SK-N-SH (cell line): ENCODE data around the gene GMPPA.

ENCODE experiments used
- ELF1 ChIP-seq: IDR thresholded peaks from 2 replicates; pipeline ENCODE4 v1.4.0; 2012
- EP300 ChIP-seq, 2 experiments: IDR thresholded peaks; 2 replicates each; pipeline versions ENCODE4 v1.4.0 to v1.6.1; 2012; ENCODE audit warnings: borderline replicate concordance in 1 of 2, low read depth in 1 of 2, low read length in 1 of 2
- FOXM1 ChIP-seq: IDR thresholded peaks from 2 replicates; pipeline ENCODE4 v1.4.0; 2012; ENCODE audit warnings: low read depth, mild to moderate bottlenecking
- POLR2AphosphoS5 ChIP-seq: IDR thresholded peaks from 2 replicates; pipeline ENCODE4 v1.6.1; 2012; ENCODE audit warnings: low read depth, low read length
- TAF1 ChIP-seq: IDR thresholded peaks from 2 replicates; pipeline ENCODE4 v1.6.1; 2012; ENCODE audit warnings: low read depth, mild to moderate bottlenecking, low read length, moderate library complexity, borderline replicate concordance
- YY1 ChIP-seq: IDR thresholded peaks from 2 replicates; pipeline ENCODE4 v1.4.0; 2012; ENCODE audit warnings: low read depth, mild to moderate bottlenecking
- TF ChIP-seq, protein P1 (sequence below): fragments of 200-600 bp; sonication (generic); IDR thresholded peaks from 2 replicates; pipeline ENCODE4 v1.6.1; 2017; ENCODE audit warnings: antibody characterized with exemption, mild to moderate bottlenecking, moderate library complexity
- TF ChIP-seq, protein P2 (sequence below): IDR thresholded peaks from 2 replicates; pipeline ENCODE4; 2012
- TF ChIP-seq, protein P3 (sequence below): IDR thresholded peaks from 2 replicates; pipeline ENCODE4 v1.6.1; 2012; ENCODE audit warnings: mild to moderate bottlenecking, low read depth, low read length, moderate library complexity
- TF ChIP-seq, protein P4 (sequence below): IDR thresholded peaks from 2 replicates; pipeline ENCODE4 v1.4.0; 2012; ENCODE audit warnings: low read depth
- TF ChIP-seq, protein P5 (sequence below): fragments of 150-350 bp; IDR thresholded peaks from 2 replicates; pipeline ENCODE4 v1.6.1; 2017; ENCODE audit warnings: antibody characterized with exemption, low read length, low read depth, borderline replicate concordance
- TF ChIP-seq, protein P6 (sequence below): IDR thresholded peaks from 2 replicates; pipeline ENCODE4 v1.4.0; 2012; ENCODE audit warnings: low read depth, borderline replicate concordance

DNA sequence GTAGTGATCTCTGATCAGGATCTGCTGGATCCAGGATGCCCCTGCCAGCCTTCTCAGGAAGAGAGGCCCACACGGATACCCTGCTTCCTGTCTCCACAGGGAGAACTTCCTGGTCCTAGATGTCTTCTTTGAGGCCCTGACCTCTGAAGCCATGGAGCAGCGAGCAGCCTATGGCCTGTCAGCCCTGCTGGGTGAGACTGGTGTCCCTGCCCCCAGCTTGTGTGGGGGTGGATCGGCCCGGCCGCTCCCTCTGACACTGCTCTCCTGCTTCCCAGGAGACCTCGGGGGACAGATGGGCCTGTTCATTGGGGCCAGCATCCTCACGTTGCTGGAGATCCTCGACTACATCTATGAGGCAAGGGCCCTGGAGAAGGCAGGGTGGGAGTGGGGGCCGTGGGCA lies 38.3 kb downstream of the GMPPA start:
- TF ChIP-seq FOXM1 (no peak), YY1 (no peak), TAF1 (no peak), EP300 (IDR thresholded peaks at IDR 0.05; ENCODE audit: borderline replicate concordance in 1 of 2, low read depth in 1 of 2, low read length in 1 of 2) (no peak), POLR2AphosphoS5 (no peak), ELF1 (no peak)
- TF ChIP-seq, protein P1, sequence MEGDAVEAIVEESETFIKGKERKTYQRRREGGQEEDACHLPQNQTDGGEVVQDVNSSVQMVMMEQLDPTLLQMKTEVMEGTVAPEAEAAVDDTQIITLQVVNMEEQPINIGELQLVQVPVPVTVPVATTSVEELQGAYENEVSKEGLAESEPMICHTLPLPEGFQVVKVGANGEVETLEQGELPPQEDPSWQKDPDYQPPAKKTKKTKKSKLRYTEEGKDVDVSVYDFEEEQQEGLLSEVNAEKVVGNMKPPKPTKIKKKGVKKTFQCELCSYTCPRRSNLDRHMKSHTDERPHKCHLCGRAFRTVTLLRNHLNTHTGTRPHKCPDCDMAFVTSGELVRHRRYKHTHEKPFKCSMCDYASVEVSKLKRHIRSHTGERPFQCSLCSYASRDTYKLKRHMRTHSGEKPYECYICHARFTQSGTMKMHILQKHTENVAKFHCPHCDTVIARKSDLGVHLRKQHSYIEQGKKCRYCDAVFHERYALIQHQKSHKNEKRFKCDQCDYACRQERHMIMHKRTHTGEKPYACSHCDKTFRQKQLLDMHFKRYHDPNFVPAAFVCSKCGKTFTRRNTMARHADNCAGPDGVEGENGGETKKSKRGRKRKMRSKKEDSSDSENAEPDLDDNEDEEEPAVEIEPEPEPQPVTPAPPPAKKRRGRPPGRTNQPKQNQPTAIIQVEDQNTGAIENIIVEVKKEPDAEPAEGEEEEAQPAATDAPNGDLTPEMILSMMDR: no peak
- TF ChIP-seq, protein P2, sequence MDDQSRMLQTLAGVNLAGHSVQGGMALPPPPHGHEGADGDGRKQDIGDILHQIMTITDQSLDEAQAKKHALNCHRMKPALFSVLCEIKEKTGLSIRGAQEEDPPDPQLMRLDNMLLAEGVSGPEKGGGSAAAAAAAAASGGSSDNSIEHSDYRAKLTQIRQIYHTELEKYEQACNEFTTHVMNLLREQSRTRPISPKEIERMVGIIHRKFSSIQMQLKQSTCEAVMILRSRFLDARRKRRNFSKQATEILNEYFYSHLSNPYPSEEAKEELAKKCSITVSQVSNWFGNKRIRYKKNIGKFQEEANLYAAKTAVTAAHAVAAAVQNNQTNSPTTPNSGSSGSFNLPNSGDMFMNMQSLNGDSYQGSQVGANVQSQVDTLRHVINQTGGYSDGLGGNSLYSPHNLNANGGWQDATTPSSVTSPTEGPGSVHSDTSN: no peak
- TF ChIP-seq, protein P3, sequence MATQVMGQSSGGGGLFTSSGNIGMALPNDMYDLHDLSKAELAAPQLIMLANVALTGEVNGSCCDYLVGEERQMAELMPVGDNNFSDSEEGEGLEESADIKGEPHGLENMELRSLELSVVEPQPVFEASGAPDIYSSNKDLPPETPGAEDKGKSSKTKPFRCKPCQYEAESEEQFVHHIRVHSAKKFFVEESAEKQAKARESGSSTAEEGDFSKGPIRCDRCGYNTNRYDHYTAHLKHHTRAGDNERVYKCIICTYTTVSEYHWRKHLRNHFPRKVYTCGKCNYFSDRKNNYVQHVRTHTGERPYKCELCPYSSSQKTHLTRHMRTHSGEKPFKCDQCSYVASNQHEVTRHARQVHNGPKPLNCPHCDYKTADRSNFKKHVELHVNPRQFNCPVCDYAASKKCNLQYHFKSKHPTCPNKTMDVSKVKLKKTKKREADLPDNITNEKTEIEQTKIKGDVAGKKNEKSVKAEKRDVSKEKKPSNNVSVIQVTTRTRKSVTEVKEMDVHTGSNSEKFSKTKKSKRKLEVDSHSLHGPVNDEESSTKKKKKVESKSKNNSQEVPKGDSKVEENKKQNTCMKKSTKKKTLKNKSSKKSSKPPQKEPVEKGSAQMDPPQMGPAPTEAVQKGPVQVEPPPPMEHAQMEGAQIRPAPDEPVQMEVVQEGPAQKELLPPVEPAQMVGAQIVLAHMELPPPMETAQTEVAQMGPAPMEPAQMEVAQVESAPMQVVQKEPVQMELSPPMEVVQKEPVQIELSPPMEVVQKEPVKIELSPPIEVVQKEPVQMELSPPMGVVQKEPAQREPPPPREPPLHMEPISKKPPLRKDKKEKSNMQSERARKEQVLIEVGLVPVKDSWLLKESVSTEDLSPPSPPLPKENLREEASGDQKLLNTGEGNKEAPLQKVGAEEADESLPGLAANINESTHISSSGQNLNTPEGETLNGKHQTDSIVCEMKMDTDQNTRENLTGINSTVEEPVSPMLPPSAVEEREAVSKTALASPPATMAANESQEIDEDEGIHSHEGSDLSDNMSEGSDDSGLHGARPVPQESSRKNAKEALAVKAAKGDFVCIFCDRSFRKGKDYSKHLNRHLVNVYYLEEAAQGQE: no peak
- TF ChIP-seq, protein P4, sequence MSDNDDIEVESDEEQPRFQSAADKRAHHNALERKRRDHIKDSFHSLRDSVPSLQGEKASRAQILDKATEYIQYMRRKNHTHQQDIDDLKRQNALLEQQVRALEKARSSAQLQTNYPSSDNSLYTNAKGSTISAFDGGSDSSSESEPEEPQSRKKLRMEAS: no peak
- TF ChIP-seq, protein P5, sequence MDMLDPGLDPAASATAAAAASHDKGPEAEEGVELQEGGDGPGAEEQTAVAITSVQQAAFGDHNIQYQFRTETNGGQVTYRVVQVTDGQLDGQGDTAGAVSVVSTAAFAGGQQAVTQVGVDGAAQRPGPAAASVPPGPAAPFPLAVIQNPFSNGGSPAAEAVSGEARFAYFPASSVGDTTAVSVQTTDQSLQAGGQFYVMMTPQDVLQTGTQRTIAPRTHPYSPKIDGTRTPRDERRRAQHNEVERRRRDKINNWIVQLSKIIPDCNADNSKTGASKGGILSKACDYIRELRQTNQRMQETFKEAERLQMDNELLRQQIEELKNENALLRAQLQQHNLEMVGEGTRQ: no peak
- TF ChIP-seq, protein P6, sequence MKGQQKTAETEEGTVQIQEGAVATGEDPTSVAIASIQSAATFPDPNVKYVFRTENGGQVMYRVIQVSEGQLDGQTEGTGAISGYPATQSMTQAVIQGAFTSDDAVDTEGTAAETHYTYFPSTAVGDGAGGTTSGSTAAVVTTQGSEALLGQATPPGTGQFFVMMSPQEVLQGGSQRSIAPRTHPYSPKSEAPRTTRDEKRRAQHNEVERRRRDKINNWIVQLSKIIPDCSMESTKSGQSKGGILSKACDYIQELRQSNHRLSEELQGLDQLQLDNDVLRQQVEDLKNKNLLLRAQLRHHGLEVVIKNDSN: no peak
